SK-N-SH treated with all-trans-retinoic acid at 6 μM for 48 hours (cell line): ENCODE results near the gene LNX2.

Experiments used
- ATAC-seq: fragments of 200-7000 bp; cut with Tn5 transposase; 3 replicates; pipeline ENCODE4 v1.9.1; 2020; ENCODE audit warnings: mild to moderate bottlenecking, moderate library complexity
- ARNTL ChIP-seq: fragments of 450-650 bp; formaldehyde crosslinking; IDR thresholded peaks from 2 replicates; pipeline ENCODE4 v1.5.0; 2020; ENCODE audit warnings: low read depth, mild to moderate bottlenecking, moderate library complexity, borderline replicate concordance
- CREB5 ChIP-seq: fragments of 250-450 bp; sonication (Bioruptor Pico); IDR thresholded peaks from 2 replicates; pipeline ENCODE4 v1.5.1; 2020; ENCODE audit warnings: low read depth, mild to moderate bottlenecking, moderate library complexity
- CSDC2 ChIP-seq: fragments of 250-450 bp; sonication (Bioruptor Pico); IDR thresholded peaks from 2 replicates; pipeline ENCODE4 v1.5.0; 2020; ENCODE audit warnings: mild to moderate bottlenecking, moderate library complexity
- CSRNP3 ChIP-seq: fragments of 250-450 bp; sonication (Bioruptor Pico); IDR thresholded peaks from 2 replicates; pipeline ENCODE4 v1.5.1; 2021; ENCODE audit warnings: mild to moderate bottlenecking, moderate library complexity
- ESRRG ChIP-seq: fragments of 250-450 bp; sonication (Bioruptor Pico); IDR thresholded peaks from 2 replicates; pipeline ENCODE4 v1.6.1; 2021; ENCODE audit warnings: mild to moderate bottlenecking
- GLIS3 ChIP-seq: fragments of 250-450 bp; sonication (Bioruptor Pico); IDR thresholded peaks from 2 replicates; pipeline ENCODE4 v1.5.0; 2020; ENCODE audit warnings: mild to moderate bottlenecking, moderate library complexity
- ISL1 ChIP-seq: fragments of 250-450 bp; sonication (Bioruptor Pico); IDR thresholded peaks from 2 replicates; pipeline ENCODE4 v2.1.2; 2022; ENCODE audit warnings: mild to moderate bottlenecking, moderate library complexity
- PATZ1 ChIP-seq: fragments of 250-450 bp; sonication (Bioruptor Pico); IDR thresholded peaks from 2 replicates; pipeline ENCODE4 v1.8.0; 2020; ENCODE audit warnings: mild to moderate bottlenecking, moderate library complexity, borderline replicate concordance
- PPARA ChIP-seq: fragments of 250-450 bp; sonication (Bioruptor Pico); IDR thresholded peaks from 2 replicates; pipeline ENCODE4 v1.5.0; 2020; ENCODE audit warnings: mild to moderate bottlenecking, borderline replicate concordance
- RARB ChIP-seq: fragments of 250-450 bp; sonication (Bioruptor Pico); IDR thresholded peaks from 2 replicates; pipeline ENCODE4 v1.8.0; 2021; ENCODE audit warnings: mild to moderate bottlenecking, moderate library complexity
- SNAI2 ChIP-seq: fragments of 250-450 bp; sonication (Bioruptor Pico); IDR thresholded peaks from 2 replicates; pipeline ENCODE4 v1.5.0; 2020; ENCODE audit warnings: mild to moderate bottlenecking, moderate library complexity
- TCF4 ChIP-seq: fragments of 250-450 bp; sonication (Bioruptor Pico); IDR thresholded peaks from 2 replicates; pipeline ENCODE4 v1.8.0; 2021; ENCODE audit warnings: mild to moderate bottlenecking, moderate library complexity, borderline replicate concordance
- TOX ChIP-seq: fragments of 250-450 bp; sonication (Bioruptor Pico); IDR thresholded peaks from 2 replicates; pipeline ENCODE4 v1.8.0; 2021; ENCODE audit warnings: mild to moderate bottlenecking, moderate library complexity, borderline replicate concordance
- TSHZ2 ChIP-seq: fragments of 250-450 bp; sonication (Bioruptor Pico); IDR thresholded peaks from 2 replicates; pipeline ENCODE4 v1.5.0; 2020; ENCODE audit warnings: mild to moderate bottlenecking, moderate library complexity
- ZC3H10 ChIP-seq: fragments of 250-450 bp; sonication (Bioruptor Pico); IDR thresholded peaks from 2 replicates; pipeline ENCODE4 v1.5.1; 2021; ENCODE audit warnings: mild to moderate bottlenecking, moderate library complexity
- ZFP3 ChIP-seq: fragments of 250-450 bp; sonication (Bioruptor Pico); IDR thresholded peaks from 2 replicates; pipeline ENCODE4 v1.5.0; 2020; ENCODE audit warnings: mild to moderate bottlenecking, moderate library complexity
- ZNF565 ChIP-seq: fragments of 450-650 bp; formaldehyde crosslinking; conservative IDR thresholded peaks from 2 replicates; pipeline ENCODE4 v1.5.0; 2020; ENCODE audit warnings: low read depth, mild to moderate bottlenecking, moderate library complexity
- ZNF70 ChIP-seq: fragments of 450-650 bp; formaldehyde crosslinking; IDR thresholded peaks from 2 replicates; pipeline ENCODE4 v1.5.0; 2020; ENCODE audit warnings: mild to moderate bottlenecking, moderate library complexity
- ZNF8 ChIP-seq: fragments of 450-650 bp; formaldehyde crosslinking; IDR thresholded peaks from 2 replicates; pipeline ENCODE4 v1.5.0; 2020; ENCODE audit warnings: mild to moderate bottlenecking, moderate library complexity

LNX2 gene

GRCh38 chr13:27569405-27569804 lies 50.9 kb downstream of the LNX2 start:
- ATAC-seq: no peak
- TF ChIP-seq CSDC2 (no peak), ISL1 (CRISPR knock-in tag) (no peak), TCF4 (CRISPR knock-in tag) (no peak), ESRRG (CRISPR knock-in tag) (no peak), ZFP3 (CRISPR knock-in tag) (no peak), ZNF70 (CRISPR knock-in tag) (no peak), CREB5 (no peak)
- TF ChIP-seq, all 23 proteins: peak for 0

- no peak for TF ChIP-seq ZNF565 (CRISPR knock-in tag)
- TF ChIP-seq TOX (CRISPR knock-in tag): no peak
- no peak for TF ChIP-seq SNAI2
- no peak for TF ChIP-seq PATZ1
- TF ChIP-seq PPARA: no peak
- no peak for TF ChIP-seq CSRNP3 (CRISPR knock-in tag)
- no peak for TF ChIP-seq ZC3H10
- no peak for ATAC-seq
These were observed 54.5 kb downstream of the LNX2 start for GRCh38 chr13:27565818-27566217.

- TF ChIP-seq ARNTL (CRISPR knock-in tag): no peak
- TF ChIP-seq ZNF8 (CRISPR knock-in tag): no peak
- no peak for TF ChIP-seq PATZ1
- TF ChIP-seq RARB (CRISPR knock-in tag): no peak
- TF ChIP-seq ESRRG (CRISPR knock-in tag): no peak
- no peak for TF ChIP-seq PPARA
- TF ChIP-seq CSDC2: no peak
These were observed 57.9 kb downstream of the LNX2 start for GRCh38 chr13:27562457-27562856.

GRCh38 chr13:27559719-27560118 lies 60.6 kb downstream of the LNX2 start:
- ATAC-seq: no peak
- TF ChIP-seq CSDC2 (no peak), CREB5 (no peak), GLIS3 (CRISPR knock-in tag) (no peak)

More at GRCh38 chr13:27562457-27562856, 57.9 kb downstream of the LNX2 start:
- ATAC-seq: no peak

GRCh38 chr13:27556109-27556508 lies 64.2 kb downstream of the LNX2 start:
- TF ChIP-seq TSHZ2 (CRISPR knock-in tag) (no peak), ISL1 (CRISPR knock-in tag) (peak; percentile 40)
- peak; percentile 49; the same call in 1 of the 3 replicates for ATAC-seq
